Right ventricle myocardium inferior (tissue), 1 donor: ENCODE data around the gene KIF22. TPM values are rescaled to one million over a fixed set of nuclear protein-coding genes. Genes with fewer than 3 reads are reported as not detected.

Experiments
- ATAC-seq: fragments of 200-7000 bp; cut with Tn5 transposase; one replicate; pipeline ENCODE4 v1.9.1; 2020; ENCODE audit warnings: mild to moderate bottlenecking, moderate library complexity
- DNase-seq: peaks from one replicate; pipeline ENCODE4 v3.0.0; 2021; ENCODE audit errors: missing footprints
- intact Hi-C: fragments of 100-400 bp; cut with DNase I; formaldehyde crosslinking; loops from one replicate; pipeline ENCODE4 v1.11.0; 2022
- total RNA-seq: library from RNA; stranded (reverse); fragmentation: NEBNext Ultra II Directional; extraction: Animal tissue kit (Norgen Biotek cat#: 25700); gene quantifications from one replicate; pipeline ENCODE4 v1.2.1, GENCODE V29; 2021
- donor health status: DM: no; HTN: yes; CAD: no; lungs with severe emphysema.

KIF22 gene
- total RNA-seq, 1 donor from 2014 or later, result 53.3 TPM

- no peak for ATAC-seq
- DNase-seq, result no peak
- intact Hi-C loops, result loop anchor here (5.0 kb wide), 1 partner anchor 33 kb away; the partner anchor contains the start of gene PRRT2
These were observed 55.1 kb downstream of the KIF22 start for GRCh38 chr16:29845656-29846055.

GRCh38 chr16:29848420-29849297 lies 58.1 kb downstream of the KIF22 start:
- intact Hi-C loops, result loop anchor here (5.0 kb wide), 1 partner anchor 36 kb away; the partner anchor contains the start of gene PRRT2
- DNase-seq, result peak; percentile 92
- peak; percentile 64 for ATAC-seq

GRCh38 chr16:29849505-29849904 lies 59.0 kb downstream of the KIF22 start:
- ATAC-seq (no peak), DNase-seq (no peak)
- intact Hi-C loops, result loop anchor here (5.0 kb wide), 1 partner anchor 37 kb away; the partner anchor contains the start of gene PRRT2

GRCh38 chr16:29850998-29851397 lies 60.4 kb downstream of the KIF22 start:
- no peak for ATAC-seq
- intact Hi-C loops, result no loop called here
- DNase-seq, result no peak

GRCh38 chr16:29852654-29853053 lies 62.1 kb downstream of the KIF22 start:
- no peak for DNase-seq
- intact Hi-C loops, result no loop called here
- peak; percentile 49 for ATAC-seq

- ATAC-seq, result no peak
- intact Hi-C loops, result no loop called here
- DNase-seq, result no peak
These were observed 64.1 kb downstream of the KIF22 start for GRCh38 chr16:29854520-29855100.

Other genes with a start within 250 kb of the KIF22 start
- gene SPN, start 127.5 kb upstream of the KIF22 start, total RNA-seq, result 1.3 TPM
- 29.2 TPM for gene QPRT, start 111.6 kb upstream of the KIF22 start, total RNA-seq
- gene C16orf54, start 44.8 kb upstream of the KIF22 start, total RNA-seq, result 0.73 TPM
- not detected for gene ZG16, start 12.5 kb upstream of the KIF22 start, total RNA-seq
- gene MAZ, start 15.8 kb downstream of the KIF22 start, total RNA-seq, result 92.0 TPM
- gene PRRT2, start 21.4 kb downstream of the KIF22 start, total RNA-seq, result 3.2 TPM
- gene PAGR1, start 25.4 kb downstream of the KIF22 start, total RNA-seq, result 15.6 TPM
- 51.5 TPM for gene MVP, start 29.7 kb downstream of the KIF22 start, total RNA-seq
- gene CDIPT, start 72.5 kb downstream of the KIF22 start, total RNA-seq, result 65.8 TPM
- 0.43 TPM for gene SEZ6L2, start 108.8 kb downstream of the KIF22 start, total RNA-seq
- gene ASPHD1, start 109.7 kb downstream of the KIF22 start, total RNA-seq, result 0.19 TPM
- gene KCTD13, start 135.5 kb downstream of the KIF22 start, total RNA-seq, result 8.0 TPM
- 74.4 TPM for gene TMEM219, start 171.3 kb downstream of the KIF22 start, total RNA-seq
- 32.7 TPM for gene TAOK2, start 183.1 kb downstream of the KIF22 start, total RNA-seq
- 20.2 TPM for gene HIRIP3, start 204.9 kb downstream of the KIF22 start, total RNA-seq
- gene INO80E, start 205.5 kb downstream of the KIF22 start, total RNA-seq, result 32.4 TPM
- gene DOC2A, start 220.3 kb downstream of the KIF22 start, total RNA-seq, result 0.35 TPM
- gene C16orf92, start 232.4 kb downstream of the KIF22 start, total RNA-seq, result not detected
- gene TLCD3B, start 240.5 kb downstream of the KIF22 start, total RNA-seq, result not detected